Activated naive CD8-positive, alpha-beta T cell treated with anti-CD3 and anti-CD28 coated beads, Interleukin-2, amount 10 ng/mL, durations not matched to agents 7 days and 5 days (primary cell): ENCODE data around the gene TAF11L5. TPM values are rescaled to one million over a fixed set of nuclear protein-coding genes. Genes with fewer than 3 reads are reported as not detected.
"Not testable (repeated sequence)": the region's sequence is repeated elsewhere in the genome, so short reads cannot be mapped to it uniquely, and the experiment has no call there.

Source experiments
- ATAC-seq: fragments of 150-1000 bp; cut with Tn5 transposase; one replicate; pipeline ENCODE4 v1.10.0; 2021; ENCODE audit warnings: low read depth, moderate library complexity
- POLR2A ChIA-PET: fragments of 350-600 bp; sonication (Branson Sonifier 250); formaldehyde crosslinking; loops from one replicate; lab custom pipeline; 2021; ENCODE audit warnings: antibody characterized with exemption; lab: Charles Lee
- DNase-seq: peaks from one replicate; pipeline ENCODE4 v3.0.0; 2021
- H3K27ac Mint-ChIP-seq: one replicate; pipeline ENCODE4 v1.8.0; 2022; ENCODE audit warnings: mild to moderate bottlenecking, mixed read lengths
- H3K27me3 Mint-ChIP-seq: one replicate; pipeline ENCODE4 v1.8.0; 2022; ENCODE audit warnings: mild to moderate bottlenecking, moderate library complexity, mixed read lengths
- H3K36me3 Mint-ChIP-seq: one replicate; pipeline ENCODE4 v1.8.0; 2021; ENCODE audit warnings: mild to moderate bottlenecking, mixed read lengths
- H3K4me1 Mint-ChIP-seq: one replicate; pipeline ENCODE4 v1.8.0; 2021; ENCODE audit warnings: mixed read lengths
- H3K4me3 Mint-ChIP-seq: one replicate; pipeline ENCODE4 v1.8.0; 2022; ENCODE audit warnings: mild to moderate bottlenecking, moderate library complexity, mixed read lengths
- H3K9me3 Mint-ChIP-seq: one replicate; pipeline ENCODE4 v1.8.0; 2021; ENCODE audit warnings: mixed read lengths
- total RNA-seq, 2 experiments: library from RNA; stranded (reverse); gene quantifications; one replicate each; pipeline ENCODE4 v1.2.3, GENCODE V29; 2021

Gene TAF11L5
- not detected for total RNA-seq

GRCh38 chr5:17524935-17525334 is at the start of gene TAF11L5:
TSS of gene TAF11L5 (plus strand) at chr5:17525235.
- H3K27me3 Mint-ChIP-seq, H3K4me3 Mint-ChIP-seq, H3K36me3 Mint-ChIP-seq, H3K27ac Mint-ChIP-seq, H3K9me3 Mint-ChIP-seq, ATAC-seq, DNase-seq, H3K4me1 Mint-ChIP-seq, POLR2A ChIA-PET: not testable (repeated sequence)

GRCh38 chr5:17477043-17477442 is 48.0 kb upstream of the TAF11L5 start:
- no peak overlapping the region for H3K4me3 Mint-ChIP-seq
- ATAC-seq (no peak), DNase-seq (no peak)
- H3K27me3 Mint-ChIP-seq, result no peaks in the 10 kb centered on the region
- no peaks in the 10 kb centered on the region for H3K9me3 Mint-ChIP-seq
- H3K27ac Mint-ChIP-seq, result no peak overlapping the region
- no peaks in the 10 kb centered on the region for H3K36me3 Mint-ChIP-seq
- POLR2A ChIA-PET, result no interaction called here
- H3K4me1 Mint-ChIP-seq, result no peaks in the 10 kb centered on the region

GRCh38 chr5:17477573-17478265 is 47.3 kb upstream of the TAF11L5 start:
- POLR2A ChIA-PET, result no interaction called here
- no peak overlapping the region for H3K27ac Mint-ChIP-seq
- H3K4me3 Mint-ChIP-seq, result no peak overlapping the region
- H3K36me3 Mint-ChIP-seq, result no peaks in the 10 kb centered on the region
- no peaks in the 10 kb centered on the region for H3K4me1 Mint-ChIP-seq
- ATAC-seq (no peak), DNase-seq (no peak)
- H3K9me3 Mint-ChIP-seq, result no peaks in the 10 kb centered on the region
- no peaks in the 10 kb centered on the region for H3K27me3 Mint-ChIP-seq

DNA sequence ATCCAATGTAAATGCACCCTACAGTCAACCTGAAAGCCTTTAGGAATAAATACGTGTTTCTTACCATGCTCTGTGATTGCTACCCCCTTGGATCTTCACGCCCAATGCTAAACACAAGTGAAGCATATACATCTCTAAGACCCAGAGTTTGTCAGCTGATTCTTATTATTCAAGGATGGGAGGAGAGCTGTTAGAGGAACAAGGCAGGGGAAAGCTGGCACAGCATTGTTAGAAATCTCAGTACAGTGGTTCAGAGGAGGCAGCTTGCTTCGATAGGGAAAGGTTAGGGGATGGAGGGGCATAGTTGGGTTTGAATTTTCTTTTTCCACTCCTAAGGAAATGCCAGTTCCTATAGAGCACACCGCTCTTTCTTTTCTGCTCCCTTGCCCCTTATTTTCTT is 43.7 kb upstream of the TAF11L5 start:
- Mint-ChIP-seq H3K9me3 (no peaks in the 10 kb centered on the region), H3K36me3 (no peaks in the 10 kb centered on the region), H3K27ac (no peak overlapping the region), H3K4me1 (no peaks in the 10 kb centered on the region), H3K4me3 (no peak overlapping the region), H3K27me3 (no peaks in the 10 kb centered on the region)
- no peak for ATAC-seq
- POLR2A ChIA-PET, result no interaction called here
- DNase-seq, result no peak

DNA sequence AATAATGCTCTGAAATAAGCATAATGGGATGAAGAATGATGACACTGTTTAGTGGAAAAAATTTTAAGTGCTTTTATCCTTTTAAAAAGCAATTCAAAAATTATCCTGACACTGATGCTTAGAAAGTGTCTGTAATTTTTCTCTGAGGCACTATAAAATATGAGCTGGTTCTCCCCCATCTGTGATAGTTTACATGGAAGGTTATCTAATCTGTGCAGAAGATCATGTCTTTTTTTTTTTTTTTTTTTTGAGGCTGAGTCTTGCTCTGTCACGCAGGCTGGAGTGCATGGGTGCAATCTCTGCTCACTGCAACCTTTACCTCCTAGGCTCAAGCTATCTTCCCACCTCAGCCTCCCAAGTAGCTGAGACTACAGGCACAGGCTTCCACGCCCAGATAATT is 42.2 kb upstream of the TAF11L5 start:
- no peak overlapping the region for H3K27ac Mint-ChIP-seq
- no peak for ATAC-seq
- POLR2A ChIA-PET, result no interaction called here

GRCh38 chr5:17486464-17487173 is 38.4 kb upstream of the TAF11L5 start:
- ATAC-seq, POLR2A ChIA-PET, H3K27me3 Mint-ChIP-seq, DNase-seq, H3K4me3 Mint-ChIP-seq, H3K27ac Mint-ChIP-seq, H3K9me3 Mint-ChIP-seq, H3K4me1 Mint-ChIP-seq, H3K36me3 Mint-ChIP-seq: not testable (repeated sequence)

More for the DNA sequence above, 42.2 kb upstream of the TAF11L5 start:
- H3K36me3 Mint-ChIP-seq, result no peaks in the 10 kb centered on the region
- H3K4me1 Mint-ChIP-seq, result no peaks in the 10 kb centered on the region
- no peaks in the 10 kb centered on the region for H3K27me3 Mint-ChIP-seq
- no peak overlapping the region for H3K4me3 Mint-ChIP-seq
- no peak for DNase-seq
- no peaks in the 10 kb centered on the region for H3K9me3 Mint-ChIP-seq

DNA sequence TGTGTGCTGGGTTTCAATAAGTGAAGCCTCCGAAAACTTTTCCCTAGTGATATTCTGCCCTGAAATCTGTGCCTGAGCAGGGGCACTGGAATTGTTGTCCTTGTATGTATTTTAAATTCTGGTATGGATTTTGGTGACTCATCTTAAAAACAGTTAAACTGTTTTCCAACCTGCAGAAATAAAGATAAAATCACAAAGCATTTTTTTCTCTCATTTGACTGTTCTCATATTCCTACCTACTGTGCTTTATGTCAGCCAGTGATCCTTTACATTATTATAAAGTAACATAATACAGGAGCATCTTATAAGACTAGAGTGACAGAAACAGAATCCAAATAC is 37.9 kb upstream of the TAF11L5 start:
- DNase-seq (no peak), ATAC-seq (no peak)
- H3K4me1 Mint-ChIP-seq, result no peaks in the 10 kb centered on the region
- no peak overlapping the region for H3K4me3 Mint-ChIP-seq
- peaks cover 2% of the 10 kb centered on the region for H3K9me3 Mint-ChIP-seq
- no peaks in the 10 kb centered on the region for H3K27me3 Mint-ChIP-seq
- no peaks in the 10 kb centered on the region for H3K36me3 Mint-ChIP-seq
- POLR2A ChIA-PET, result no interaction called here
- no peak overlapping the region for H3K27ac Mint-ChIP-seq

DNA sequence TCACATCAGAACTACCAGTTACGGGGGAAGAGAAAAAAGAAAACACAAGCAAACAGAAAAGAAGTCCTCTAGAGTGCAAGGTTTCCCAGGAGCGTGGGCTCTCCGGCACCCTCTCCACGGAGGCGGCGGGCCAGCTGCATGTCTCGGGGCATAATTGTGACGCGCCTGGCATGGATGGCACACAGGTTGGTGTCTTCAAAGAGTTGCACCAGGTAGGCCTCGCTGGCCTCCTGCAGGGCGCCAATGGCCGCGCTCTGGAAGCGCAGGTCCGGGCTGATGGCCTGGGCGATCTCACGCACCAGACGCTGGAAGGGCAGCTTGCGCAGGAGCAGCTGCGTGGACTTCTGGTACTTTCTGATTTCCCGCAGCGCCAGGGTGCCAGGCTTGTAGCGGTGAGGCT is 33.8 kb upstream of the TAF11L5 start:
- ATAC-seq, POLR2A ChIA-PET, H3K36me3 Mint-ChIP-seq, H3K4me1 Mint-ChIP-seq, H3K4me3 Mint-ChIP-seq, DNase-seq, H3K27me3 Mint-ChIP-seq, H3K9me3 Mint-ChIP-seq, H3K27ac Mint-ChIP-seq: not testable (repeated sequence)

- no peaks in the 10 kb centered on the region for H3K27me3 Mint-ChIP-seq
- no peaks in the 10 kb centered on the region for H3K4me1 Mint-ChIP-seq
- POLR2A ChIA-PET, result no interaction called here
- no peak overlapping the region for H3K27ac Mint-ChIP-seq
- no peak overlapping the region for H3K4me3 Mint-ChIP-seq
- peaks cover 6% of the 10 kb centered on the region for H3K9me3 Mint-ChIP-seq
- DNase-seq (no peak), ATAC-seq (no peak)
- no peaks in the 10 kb centered on the region for H3K36me3 Mint-ChIP-seq
Measured at GRCh38 chr5:17492770-17493169, 32.3 kb upstream of the TAF11L5 start.

DNA sequence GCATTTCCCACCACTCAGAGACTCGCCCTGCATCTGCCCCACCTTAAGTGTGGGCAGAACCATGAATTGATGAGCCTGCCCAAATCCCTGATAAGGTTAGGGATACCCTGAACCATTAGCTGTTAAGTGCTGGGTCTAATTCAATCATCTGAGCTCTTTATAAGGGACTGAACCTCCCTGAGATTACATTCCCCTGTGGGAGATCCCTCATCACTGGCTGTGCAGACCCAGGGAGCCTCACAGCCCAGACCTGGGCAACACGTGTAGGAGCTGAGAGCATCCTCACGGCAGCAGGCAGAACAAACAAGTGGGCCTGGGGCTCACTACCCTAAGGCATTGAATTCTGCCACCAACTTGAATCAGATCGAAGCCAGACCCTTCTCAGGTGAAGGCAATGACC is 27.6 kb upstream of the TAF11L5 start:
- no peak overlapping the region for H3K4me3 Mint-ChIP-seq
- H3K4me1 Mint-ChIP-seq, result no peaks in the 10 kb centered on the region
- no peak overlapping the region for H3K27ac Mint-ChIP-seq
- H3K9me3 Mint-ChIP-seq, result peaks cover 4% of the 10 kb centered on the region
- H3K36me3 Mint-ChIP-seq, result no peaks in the 10 kb centered on the region
- no peaks in the 10 kb centered on the region for H3K27me3 Mint-ChIP-seq
- ATAC-seq (no peak), DNase-seq (no peak)
- POLR2A ChIA-PET, result no interaction called here

DNA sequence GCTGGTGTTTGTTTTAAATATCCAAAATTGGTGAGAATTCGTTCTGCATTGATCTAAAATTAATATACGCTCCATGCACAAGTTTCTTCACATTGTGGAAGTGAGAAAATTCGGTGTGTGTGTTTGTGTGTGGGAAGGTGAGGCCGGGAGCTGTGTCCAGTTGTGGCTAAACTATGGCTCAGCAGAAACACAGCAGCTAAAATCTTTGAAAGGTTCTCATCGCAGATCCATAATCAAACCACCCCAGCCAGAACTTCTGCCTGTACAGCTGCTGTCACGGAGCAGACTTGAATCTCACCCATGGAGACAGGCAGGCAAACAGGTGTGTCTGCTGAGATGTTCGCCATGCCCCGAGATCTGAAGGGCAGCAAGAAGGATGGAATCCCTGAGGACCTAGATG is 27.1 kb upstream of the TAF11L5 start, which contains the start of gene TAF11L2:
TSS of gene TAF11L2 (plus strand) at position 301 of the 400 bp plus-strand sequence.
- H3K36me3 Mint-ChIP-seq, H3K4me1 Mint-ChIP-seq, DNase-seq, H3K27me3 Mint-ChIP-seq, H3K4me3 Mint-ChIP-seq, H3K27ac Mint-ChIP-seq, H3K9me3 Mint-ChIP-seq, POLR2A ChIA-PET, ATAC-seq: not testable (repeated sequence)

DNA sequence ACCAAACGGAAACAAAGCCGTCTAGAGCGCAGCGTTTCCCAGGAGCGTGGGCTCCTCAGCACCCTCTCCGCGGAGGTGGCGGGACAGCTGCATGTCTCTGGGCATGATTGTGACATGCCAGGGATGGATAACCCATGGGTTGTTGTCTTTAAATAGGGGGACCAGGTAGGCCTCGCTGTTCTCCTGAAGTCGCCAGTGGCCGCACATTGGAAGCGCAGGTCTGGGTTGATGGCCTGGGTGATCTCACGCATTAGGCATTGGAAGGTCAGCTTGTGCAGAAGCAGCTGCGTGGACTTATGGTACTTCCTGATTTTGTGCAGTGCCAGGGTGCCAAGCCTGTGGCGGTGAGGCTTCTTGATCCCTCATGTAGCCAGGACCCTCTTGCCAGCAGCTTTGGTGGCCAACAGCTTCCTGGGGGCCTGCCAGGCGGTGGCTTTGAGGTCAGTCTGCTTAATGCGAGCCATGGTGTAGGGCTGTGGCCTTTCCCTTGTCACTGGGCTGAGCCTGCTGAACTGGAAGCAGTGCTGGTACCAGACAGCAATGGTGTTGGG is 13.2 kb upstream of the TAF11L5 start:
- H3K27me3 Mint-ChIP-seq, result no peaks in the 10 kb centered on the region
- no peaks in the 10 kb centered on the region for H3K36me3 Mint-ChIP-seq
- H3K27ac Mint-ChIP-seq, result no peak overlapping the region
- DNase-seq (no peak), ATAC-seq (no peak)
- no peaks in the 10 kb centered on the region for H3K4me1 Mint-ChIP-seq
- H3K9me3 Mint-ChIP-seq, result no peaks in the 10 kb centered on the region
- POLR2A ChIA-PET, result no interaction called here
- H3K4me3 Mint-ChIP-seq, result no peak overlapping the region

DNA sequence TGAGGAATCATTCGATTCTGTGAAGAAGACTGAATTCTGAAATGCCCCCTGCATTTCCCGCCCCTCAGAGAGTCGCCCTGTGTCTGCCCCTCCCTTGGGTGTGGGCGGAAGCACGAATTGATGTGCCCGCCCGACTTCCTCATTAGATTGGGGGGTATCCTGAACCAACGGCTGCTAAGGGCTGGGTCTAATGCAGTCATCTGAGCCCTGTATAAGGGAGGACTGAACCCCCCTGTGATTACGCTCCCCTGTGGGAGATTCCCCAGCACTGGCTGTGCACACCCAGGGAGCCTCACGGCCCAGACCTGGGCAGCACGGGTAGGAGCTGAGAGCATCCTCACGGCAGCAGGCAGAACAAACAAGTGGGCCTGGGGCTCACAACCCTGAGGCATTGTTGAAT is 7.5 kb upstream of the TAF11L5 start:
- H3K27me3 Mint-ChIP-seq, DNase-seq: not testable (repeated sequence)

GRCh38 chr5:17518067-17518466 is 7.0 kb upstream of the TAF11L5 start, which contains the start of gene TAF11L3:
TSS of gene TAF11L3 (plus strand) at chr5:17518367.
- H3K4me3 Mint-ChIP-seq, H3K36me3 Mint-ChIP-seq, POLR2A ChIA-PET, DNase-seq, H3K9me3 Mint-ChIP-seq, ATAC-seq, H3K27me3 Mint-ChIP-seq, H3K4me1 Mint-ChIP-seq, H3K27ac Mint-ChIP-seq: not testable (repeated sequence)

More for the DNA sequence above, 7.5 kb upstream of the TAF11L5 start:
- H3K36me3 Mint-ChIP-seq, H3K9me3 Mint-ChIP-seq, ATAC-seq, H3K27ac Mint-ChIP-seq, POLR2A ChIA-PET, H3K4me3 Mint-ChIP-seq, H3K4me1 Mint-ChIP-seq: not testable (repeated sequence)
